Mesendoderm (in vitro differentiated cells): ENCODE data around the gene NLRP1.

Source experiments
- DNase-seq: peaks from one replicate; pipeline ENCODE4 v3.0.0; 2013
- H2AK5ac ChIP-seq: 2 replicates; pipeline ENCODE4 v1.6.1; 2013; ENCODE audit warnings: low read length, inconsistent platforms
- H2BK120ac ChIP-seq: 2 replicates; pipeline ENCODE4 v1.6.1; 2013; ENCODE audit warnings: low read depth, mild to moderate bottlenecking, low read length, moderate library complexity, mixed read lengths
- H2BK15ac ChIP-seq: replicated peaks from 2 replicates; pipeline ENCODE4 v1.6.1; 2013; ENCODE audit warnings: low read depth, mild to moderate bottlenecking, moderate library complexity
- H2BK5ac ChIP-seq: 2 replicates; pipeline ENCODE4 v1.6.1; 2013; ENCODE audit warnings: low read length, inconsistent platforms
- H3K18ac ChIP-seq: 2 replicates; pipeline ENCODE4 v1.6.1; 2013; ENCODE audit warnings: mild to moderate bottlenecking, low read length, mixed read lengths
- H3K23ac ChIP-seq: one replicate; pipeline ENCODE4 v1.6.1; 2013; ENCODE audit warnings: low read length
- H3K27ac ChIP-seq: 2 replicates; pipeline ENCODE4 v1.5.1; 2013; ENCODE audit warnings: low read depth, mild to moderate bottlenecking, inconsistent platforms, low read length, moderate library complexity
- H3K27me3 ChIP-seq: 2 replicates; pipeline ENCODE4 v1.6.1; 2013; ENCODE audit warnings: low read length, control low read depth, mild to moderate bottlenecking, inconsistent platforms; ENCODE audit not compliant: insufficient read depth, poor library complexity
- H3K36me3 ChIP-seq: 2 replicates; pipeline ENCODE4 v1.6.1; 2013; ENCODE audit warnings: low read length, inconsistent platforms; ENCODE audit not compliant: control insufficient read depth, insufficient read depth
- H3K4ac ChIP-seq: one replicate; pipeline ENCODE4 v1.6.1; 2013; ENCODE audit warnings: low read depth, mild to moderate bottlenecking, low read length, moderate library complexity
- H3K4me1 ChIP-seq: 2 replicates; pipeline ENCODE4 v1.6.1; 2013; ENCODE audit warnings: low read depth, low read length, inconsistent platforms; ENCODE audit not compliant: control insufficient read depth
- H3K4me2 ChIP-seq: 2 replicates; pipeline ENCODE4 v1.6.1; 2013; ENCODE audit warnings: low read length
- H3K4me3 ChIP-seq: 2 replicates; pipeline ENCODE4 v1.5.1; 2013; ENCODE audit warnings: mild to moderate bottlenecking, low read length
- H3K56ac ChIP-seq: one replicate; pipeline ENCODE4 v1.6.1; 2013; ENCODE audit warnings: low read length
- H3K79me1 ChIP-seq: 2 replicates; pipeline ENCODE4 v1.6.1; 2013; ENCODE audit warnings: low read length, inconsistent platforms
- H3K79me2 ChIP-seq: 2 replicates; pipeline ENCODE4 v1.6.1; 2013; ENCODE audit warnings: mild to moderate bottlenecking, low read length; ENCODE audit not compliant: control insufficient read depth, insufficient read depth
- H3K9ac ChIP-seq: 2 replicates; pipeline ENCODE4 v1.6.1; 2013; ENCODE audit warnings: low read length, inconsistent platforms
- H4K5ac ChIP-seq: one replicate; pipeline ENCODE4 v1.6.1; 2013; ENCODE audit warnings: low read length
- H4K8ac ChIP-seq: one replicate; pipeline ENCODE4 v1.6.1; 2013; ENCODE audit warnings: low read depth, mild to moderate bottlenecking, control low read depth, low read length, moderate library complexity
- WGBS: extraction: QIAGEN DNeasy Blood & Tissue Kit; methylation state at CpG from one replicate; pipeline ENCODE4 v1.1.7; 2013; ENCODE audit warnings: low lambda C conversion rate, missing lambda C conversion rate; ENCODE audit not compliant: insufficient coverage; ENCODE audit errors: extremely low coverage; 5-methylcytosine and 5-hydroxymethylcytosine counted together

The NLRP1 gene

DNA sequence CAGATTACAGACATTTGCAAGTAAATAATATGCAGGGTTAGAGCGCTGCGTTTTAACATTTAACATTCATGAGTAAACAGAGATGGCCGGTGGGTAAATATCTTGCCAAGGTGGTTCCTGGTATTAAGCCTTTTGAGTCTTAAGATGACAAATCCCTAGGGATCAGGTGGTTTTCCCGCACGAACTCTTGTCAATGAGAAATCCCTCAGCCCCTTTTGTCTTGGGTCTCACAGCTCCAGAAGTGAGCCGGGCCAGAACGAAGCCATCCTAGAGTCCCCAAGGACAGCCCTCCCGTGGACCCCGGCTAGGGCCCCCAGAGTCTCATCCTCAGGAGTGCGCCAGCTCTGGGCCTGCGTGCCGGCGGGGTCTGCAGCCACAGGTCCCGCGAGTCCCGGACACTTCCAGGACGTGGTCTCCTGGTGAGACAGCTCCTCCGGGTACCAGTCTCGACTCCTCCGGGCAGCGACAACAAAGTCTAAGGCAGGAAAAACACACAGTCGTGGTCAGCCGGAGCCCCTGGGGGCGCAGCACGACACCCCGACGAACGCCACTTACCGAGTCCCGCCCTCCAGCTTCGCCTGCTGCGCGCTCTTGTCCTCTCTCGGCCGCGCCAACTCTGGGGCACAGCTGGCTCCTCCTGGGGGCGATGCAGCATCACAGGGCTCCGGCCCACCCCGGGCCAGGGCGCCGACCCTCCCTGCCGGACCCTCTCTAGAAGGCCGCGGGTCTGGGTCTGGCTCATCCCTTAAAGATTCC is 84.7 kb downstream of the NLRP1 start:
- H3K79me2 ChIP-seq: no peaks in the 10 kb centered on the region
- no peaks in the 10 kb centered on the region for H3K36me3 ChIP-seq
- no peaks in the 10 kb centered on the region for H3K4me1 ChIP-seq
- H2AK5ac ChIP-seq: no peak overlapping the region
- H3K56ac ChIP-seq: no peak overlapping the region
- H3K18ac ChIP-seq: no peak overlapping the region
- H3K79me1 ChIP-seq: no peaks in the 10 kb centered on the region
- no peak overlapping the region for H3K23ac ChIP-seq
- no peak overlapping the region for H4K5ac ChIP-seq
- no peak overlapping the region for H3K4me3 ChIP-seq
- H4K8ac ChIP-seq: peak overlapping the region; percentile 83
- H3K4me2 ChIP-seq: peak overlapping the region; percentile 23
- peaks cover 10% of the 10 kb centered on the region for H3K27me3 ChIP-seq
- H3K9ac ChIP-seq: peak overlapping the region; percentile 8
- no peak overlapping the region for H2BK5ac ChIP-seq
- no peak overlapping the region for H2BK15ac ChIP-seq
- DNase-seq: peak; percentile 38
- no peak overlapping the region for H3K27ac ChIP-seq
- WGBS: no CpG with 5 or more reads among the region's 44 CpGs
- H2BK120ac ChIP-seq: no peak overlapping the region
- no peak overlapping the region for H3K4ac ChIP-seq

DNA sequence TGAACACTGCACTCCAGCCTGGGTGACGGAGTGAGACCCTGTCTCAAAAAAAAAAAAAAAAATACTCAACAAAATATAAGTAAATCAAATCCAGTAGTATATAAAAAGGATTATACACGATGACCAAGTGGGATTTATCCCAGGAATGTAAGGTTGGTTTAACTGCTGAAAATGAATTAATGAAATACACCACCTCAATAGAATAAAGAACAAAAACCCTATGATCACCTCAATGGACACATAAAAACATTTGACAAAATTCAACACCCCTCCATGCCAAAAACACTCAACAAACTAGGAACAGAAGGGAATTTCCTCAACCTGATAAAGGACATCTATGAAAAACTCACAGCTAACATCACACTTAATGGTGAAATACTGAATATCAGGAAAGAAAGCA is 91.3 kb downstream of the NLRP1 start:
- DNase-seq: no peak
- Histone ChIP-seq H4K8ac (no peak overlapping the region), H3K4ac (no peak overlapping the region), H3K4me2 (no peak overlapping the region), H3K4me1 (no peaks in the 10 kb centered on the region), H3K4me3 (no peak overlapping the region), H3K27ac (no peak overlapping the region), H3K36me3 (no peaks in the 10 kb centered on the region), H2AK5ac (no peak overlapping the region), H3K79me2 (peaks cover 12% of the 10 kb centered on the region), H3K27me3 (peaks cover 3% of the 10 kb centered on the region), H3K18ac (no peak overlapping the region), H2BK15ac (no peak overlapping the region), H3K9ac (no peak overlapping the region), H2BK5ac (no peak overlapping the region), H4K5ac (no peak overlapping the region), H3K23ac (no peak overlapping the region), H2BK120ac (no peak overlapping the region), H3K79me1 (peaks cover 4% of the 10 kb centered on the region), H3K56ac (no peak overlapping the region)
- WGBS: no CpG with 5 or more reads among the region's 2 CpGs

DNA sequence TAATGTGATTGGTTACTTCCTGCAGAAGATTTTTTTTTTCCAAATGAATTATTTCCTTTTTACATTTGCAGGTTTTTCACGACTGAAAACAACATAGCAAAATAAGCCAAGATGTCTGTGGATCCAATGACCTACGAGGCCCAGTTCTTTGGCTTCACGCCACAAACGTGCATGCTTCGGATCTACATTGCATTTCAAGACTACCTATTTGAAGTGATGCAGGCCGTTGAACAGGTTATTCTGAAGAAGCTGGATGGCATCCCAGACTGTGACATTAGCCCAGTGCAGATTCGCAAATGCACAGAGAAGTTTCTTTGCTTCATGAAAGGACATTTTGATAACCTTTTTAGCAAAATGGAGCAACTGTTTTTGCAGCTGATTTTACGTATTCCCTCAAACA is 95.6 kb downstream of the NLRP1 start:
- H2BK120ac ChIP-seq: no peak overlapping the region
- no peak overlapping the region for H3K23ac ChIP-seq
- no peaks in the 10 kb centered on the region for H3K36me3 ChIP-seq
- H3K4me1 ChIP-seq: no peaks in the 10 kb centered on the region
- H3K56ac ChIP-seq: no peak overlapping the region
- H4K8ac ChIP-seq: no peak overlapping the region
- H2AK5ac ChIP-seq: no peak overlapping the region
- WGBS: no CpG with 5 or more reads among the region's 8 CpGs
- H3K9ac ChIP-seq: no peak overlapping the region
- DNase-seq: no peak
- H4K5ac ChIP-seq: no peak overlapping the region
- no peak overlapping the region for H3K27ac ChIP-seq
- no peak overlapping the region for H3K18ac ChIP-seq
- H3K4ac ChIP-seq: no peak overlapping the region
- peaks cover 39% of the 10 kb centered on the region for H3K79me2 ChIP-seq
- peaks cover 9% of the 10 kb centered on the region for H3K79me1 ChIP-seq
- no peak overlapping the region for H2BK15ac ChIP-seq
- H3K4me3 ChIP-seq: no peak overlapping the region
- H3K4me2 ChIP-seq: no peak overlapping the region
- H2BK5ac ChIP-seq: no peak overlapping the region
- H3K27me3 ChIP-seq: no peaks in the 10 kb centered on the region

DNA sequence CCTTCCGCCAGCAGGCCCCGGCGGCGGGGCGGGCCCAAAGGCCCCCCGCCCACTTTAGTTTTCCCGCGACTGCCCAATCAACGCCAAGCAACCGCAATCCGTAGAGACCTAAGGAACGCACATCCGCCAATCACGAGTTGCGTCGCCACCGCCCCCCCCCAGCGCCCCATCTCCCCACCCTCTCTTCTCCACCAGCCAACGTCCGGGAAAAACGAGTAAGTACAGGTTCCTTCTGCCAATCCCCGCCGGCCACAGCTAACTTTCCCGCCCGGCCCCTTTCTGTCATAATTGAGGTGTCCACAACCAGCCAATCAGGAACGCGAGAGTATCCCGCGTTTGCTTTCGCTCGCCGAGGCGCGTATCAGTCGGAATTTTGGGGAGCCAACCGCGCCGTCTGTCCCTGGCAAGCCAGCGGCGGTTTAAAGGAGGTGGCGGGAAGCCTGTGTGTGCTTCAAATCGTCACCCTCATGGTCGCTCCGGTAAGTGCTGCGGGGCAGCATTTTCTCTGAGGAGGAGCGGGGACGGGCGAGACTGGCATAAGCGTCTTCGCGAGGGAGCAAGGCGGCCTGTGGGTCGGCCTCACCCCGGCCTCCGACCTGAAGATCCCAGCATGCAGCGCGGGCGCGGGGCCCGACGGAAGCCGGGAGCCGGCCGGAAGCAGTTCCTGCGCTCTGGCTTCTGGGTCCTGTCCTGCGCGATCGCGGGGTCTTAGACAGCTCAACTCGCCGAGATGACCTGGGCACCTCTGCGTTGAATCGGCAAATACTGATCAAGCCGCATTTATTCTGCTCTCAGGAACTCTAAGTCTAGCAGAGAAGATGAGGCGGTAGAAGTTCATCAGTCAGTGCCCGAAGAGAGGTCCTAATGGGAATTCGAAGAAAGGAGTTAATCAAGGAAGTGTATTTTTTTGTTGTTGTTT is 97.8 kb downstream of the NLRP1 start, which contains the start of gene MIS12:
TSS of gene MIS12 (plus strand) at position 361 of the 919 bp plus-strand sequence. CDS start 2,297 bp downstream, outside the sequence.
- Histone ChIP-seq H3K4me3 (peak within 1 kb of the TSS; percentile 98), H3K9ac (peak within 1 kb of the TSS; percentile 98), H3K18ac (peak within 1 kb of the TSS; percentile 94), H3K79me2 (peaks cover 43% of the 10 kb centered on the region), H3K27ac (peak within 1 kb of the TSS; percentile 98), H3K27me3 (no peaks in the 10 kb centered on the region), H3K56ac (peak within 1 kb of the TSS; percentile 100), H2BK15ac (no peak within 1 kb of the TSS), H3K4ac (peak within 1 kb of the TSS; percentile 97), H3K23ac (peak within 1 kb of the TSS; percentile 33), H2AK5ac (peak within 1 kb of the TSS; percentile 22), H3K79me1 (peaks cover 14% of the 10 kb centered on the region), H2BK5ac (peak within 1 kb of the TSS; percentile 89), H3K36me3 (no peaks in the 10 kb centered on the region), H2BK120ac (no peak within 1 kb of the TSS), H4K5ac (no peak within 1 kb of the TSS), H3K4me1 (no peaks in the 10 kb centered on the region), H3K4me2 (peak within 1 kb of the TSS; percentile 70), H4K8ac (peak within 1 kb of the TSS; percentile 93)
- no CpG with 5 or more reads among the region's 77 CpGs for WGBS
- peak; percentile 100 for DNase-seq

GRCh38 chr17:5485270-5486205 is 98.8 kb downstream of the NLRP1 start, which contains the start of gene DERL2:
DERL2 (minus strand) TSS chr17:5486178; CDS start chr17:5486161, 17 bp downstream.
- WGBS: no CpG with 5 or more reads among the region's 29 CpGs
- peak within 1 kb of the TSS; percentile 100 for H3K56ac ChIP-seq
- peak within 1 kb of the TSS; percentile 97 for H3K4ac ChIP-seq
- no peak within 1 kb of the TSS for H2BK15ac ChIP-seq
- peak within 1 kb of the TSS; percentile 94 for H3K18ac ChIP-seq
- peak; percentile 77 for DNase-seq
- peak within 1 kb of the TSS; percentile 70 for H3K4me2 ChIP-seq
- no peak within 1 kb of the TSS for H2BK120ac ChIP-seq
- H3K4me1 ChIP-seq: no peaks in the 10 kb centered on the region
- H3K27me3 ChIP-seq: no peaks in the 10 kb centered on the region
- H3K9ac ChIP-seq: peak within 1 kb of the TSS; percentile 98
- H2AK5ac ChIP-seq: peak within 1 kb of the TSS; percentile 22
- peaks cover 16% of the 10 kb centered on the region for H3K79me1 ChIP-seq
- H3K4me3 ChIP-seq: peak within 1 kb of the TSS; percentile 98
- H3K79me2 ChIP-seq: peaks cover 43% of the 10 kb centered on the region
- peak within 1 kb of the TSS; percentile 33 for H3K23ac ChIP-seq
- peak within 1 kb of the TSS; percentile 89 for H2BK5ac ChIP-seq
- H3K27ac ChIP-seq: peak within 1 kb of the TSS; percentile 98
- H3K36me3 ChIP-seq: no peaks in the 10 kb centered on the region
- peak within 1 kb of the TSS; percentile 93 for H4K8ac ChIP-seq
- H4K5ac ChIP-seq: no peak within 1 kb of the TSS
